ENCODE data around the gene SIK3.
A peak's percentile ranks its signal among the peaks of the same experiment; 100 is the strongest.

SIK3 gene

DNA sequence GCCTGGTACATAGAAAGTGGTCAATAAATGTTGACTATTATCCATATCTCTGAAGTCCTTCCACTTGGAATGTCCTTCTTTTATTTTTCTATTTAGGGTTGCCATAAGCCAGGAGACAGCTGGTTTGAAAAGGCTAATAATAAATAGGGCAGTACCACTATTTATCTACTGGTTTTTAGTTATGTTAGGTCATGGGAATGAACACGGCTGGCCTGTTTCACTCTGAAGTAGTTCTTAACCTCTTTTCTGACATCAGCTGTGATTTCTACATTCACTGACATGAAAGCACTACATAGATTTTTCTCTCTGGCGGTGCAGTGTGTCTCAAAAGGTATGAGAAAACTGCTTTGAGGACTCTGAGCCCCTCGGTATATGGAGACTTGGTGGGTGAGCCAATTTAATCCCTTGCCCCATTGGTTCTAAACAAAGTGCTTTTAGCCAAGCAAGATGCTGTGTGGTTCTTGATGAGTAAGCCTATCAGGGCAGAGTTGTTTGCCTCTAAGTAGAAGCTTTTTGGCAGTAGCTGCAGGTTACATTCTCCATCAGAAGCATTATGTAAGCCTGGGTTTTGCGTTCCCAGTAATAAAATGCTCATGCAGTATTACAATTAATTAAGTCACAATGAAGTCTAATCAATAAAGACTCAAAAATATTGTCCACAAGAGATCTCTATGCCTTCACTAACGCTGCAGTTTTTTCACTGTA lies 212.1 kb downstream of the SIK3 start:
- DNase-seq: no peak

DNA sequence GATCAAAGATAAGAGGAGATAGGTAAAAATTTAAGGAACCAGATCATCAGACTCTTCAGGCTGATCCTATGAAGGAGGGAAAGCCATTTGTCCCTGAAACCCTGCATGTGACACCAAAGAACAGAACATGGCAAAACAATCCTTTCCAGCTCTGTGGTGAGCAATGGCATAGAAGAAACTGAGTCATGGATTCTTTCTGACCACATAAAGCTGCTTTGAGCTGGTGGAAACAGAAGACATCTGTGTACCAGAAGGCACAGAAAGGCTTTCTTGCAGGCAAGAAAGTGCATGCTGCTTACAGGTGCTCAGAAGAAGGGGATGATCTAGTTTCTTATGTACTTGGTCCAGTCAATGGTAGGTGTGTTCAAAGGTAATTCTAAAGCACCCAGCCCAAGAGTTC lies 215.8 kb downstream of the SIK3 start:
- peak; percentile 79 for DNase-seq

DNA sequence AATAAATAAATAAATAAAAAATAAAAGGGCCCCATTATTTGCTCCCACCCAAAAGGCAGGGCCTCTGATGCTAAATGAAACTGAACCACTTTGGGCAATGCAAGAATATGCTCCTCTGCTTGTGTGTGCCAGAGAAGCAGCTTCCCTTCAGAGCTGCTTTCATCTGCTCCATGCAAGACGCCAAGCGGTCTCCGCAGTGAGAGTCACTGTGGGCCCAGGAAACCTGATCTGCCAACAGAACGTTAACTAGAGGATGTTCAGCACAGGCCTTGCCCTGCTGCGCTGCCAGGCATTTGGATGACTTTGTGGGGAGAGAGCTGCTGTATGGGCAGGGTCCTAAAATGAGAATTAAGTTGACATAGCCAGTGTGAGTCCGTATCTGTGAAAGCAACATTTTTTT lies 217.1 kb downstream of the SIK3 start:
- DNase-seq: peak; percentile 31

DNA sequence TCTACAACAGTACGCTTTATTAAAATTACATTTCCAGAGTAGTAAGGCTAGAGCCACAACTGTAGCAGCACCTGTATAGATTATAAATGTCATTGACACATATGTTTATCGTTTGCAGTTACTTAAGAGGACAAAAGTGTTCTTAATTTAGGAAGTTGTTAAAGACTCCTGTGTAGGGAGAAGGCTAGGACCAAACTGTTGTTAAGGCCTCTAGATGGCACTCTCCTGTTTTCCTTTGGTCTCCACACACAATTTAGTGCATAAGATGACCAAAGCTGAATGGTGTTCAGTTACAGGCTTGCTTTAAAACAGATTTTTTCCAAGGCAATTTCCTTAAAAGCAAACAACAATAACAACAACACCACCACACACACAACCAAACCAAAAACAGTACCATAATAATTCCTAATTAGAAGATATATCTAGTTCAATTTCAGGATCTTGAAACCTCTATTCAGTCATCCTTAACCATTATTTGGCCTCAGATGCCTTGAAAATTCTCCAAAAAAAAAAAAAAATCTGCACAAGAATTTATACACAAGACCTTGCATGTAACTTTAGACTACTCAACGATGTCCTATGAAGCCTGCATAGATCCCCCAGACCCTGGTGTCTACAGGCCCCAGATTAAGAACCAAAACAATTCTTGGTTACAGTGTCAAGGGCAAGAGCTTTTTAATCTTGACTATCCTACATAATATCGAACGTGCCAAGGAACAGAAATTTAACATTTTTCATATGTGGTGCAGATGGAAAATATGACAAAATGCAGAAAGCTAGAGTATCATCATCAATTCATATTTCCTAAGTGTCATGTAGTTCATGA lies 218.2 kb downstream of the SIK3 start:
- DNase-seq: peak; percentile 73

DNA sequence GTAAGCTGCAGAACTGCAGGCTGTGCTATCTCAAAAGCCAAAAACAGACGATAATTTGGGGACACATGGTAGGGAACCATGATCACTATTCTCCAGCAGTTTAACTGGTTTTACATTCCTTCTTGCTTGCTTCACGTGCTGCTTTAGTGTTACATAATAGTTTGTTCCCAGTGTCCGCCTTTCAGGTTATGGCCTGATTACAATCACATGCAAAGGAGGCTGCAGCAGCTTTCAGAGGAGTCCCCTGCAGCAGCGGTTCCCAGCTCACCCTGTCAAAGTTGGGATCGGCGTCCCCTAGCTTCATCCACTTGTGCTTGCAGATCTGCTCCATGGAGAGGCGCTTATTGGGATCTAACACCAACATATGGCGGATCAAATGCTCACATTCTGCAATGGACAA lies 221.6 kb downstream of the SIK3 start:
- DNase-seq: no peak

DNA sequence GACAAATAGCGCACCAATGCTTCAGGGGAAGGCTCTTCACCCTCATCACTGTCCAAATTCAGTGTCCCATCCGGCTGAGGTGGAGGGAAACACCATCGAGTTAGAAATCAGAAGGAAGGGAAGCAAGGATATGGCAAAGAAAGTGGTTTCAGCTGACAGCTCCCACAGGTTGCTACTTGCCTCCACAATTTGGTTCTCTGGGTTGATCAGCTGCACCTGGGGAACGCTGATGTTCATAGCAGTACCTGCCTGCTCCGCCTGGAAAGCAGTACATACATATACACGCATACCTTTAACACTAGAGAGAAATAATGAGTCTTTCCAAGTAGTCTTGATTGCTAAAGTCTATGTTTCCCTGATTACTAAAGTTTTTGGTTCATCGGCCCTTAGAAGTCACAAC lies 223.0 kb downstream of the SIK3 start:
- DNase-seq: no peak

DNA sequence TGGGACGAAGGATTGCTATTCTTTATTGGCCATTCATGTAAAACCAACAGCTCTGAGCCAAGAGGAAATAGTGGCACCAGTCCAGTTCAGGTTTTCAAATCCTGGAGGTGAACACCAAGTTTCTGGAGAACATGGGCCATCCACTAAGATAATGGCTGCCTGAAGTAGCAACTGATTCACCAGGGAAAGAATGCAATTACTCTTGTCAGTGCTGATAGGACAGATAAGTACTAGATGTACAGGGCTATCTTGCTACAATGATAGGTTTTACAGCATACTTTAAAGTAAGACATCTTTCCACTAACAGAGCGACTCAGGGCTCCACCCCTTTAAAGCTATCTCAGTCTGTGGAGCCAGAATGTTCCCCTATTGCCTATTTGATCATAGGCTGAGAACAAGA lies 224.0 kb downstream of the SIK3 start:
- DNase-seq: peak; percentile 66

DNA sequence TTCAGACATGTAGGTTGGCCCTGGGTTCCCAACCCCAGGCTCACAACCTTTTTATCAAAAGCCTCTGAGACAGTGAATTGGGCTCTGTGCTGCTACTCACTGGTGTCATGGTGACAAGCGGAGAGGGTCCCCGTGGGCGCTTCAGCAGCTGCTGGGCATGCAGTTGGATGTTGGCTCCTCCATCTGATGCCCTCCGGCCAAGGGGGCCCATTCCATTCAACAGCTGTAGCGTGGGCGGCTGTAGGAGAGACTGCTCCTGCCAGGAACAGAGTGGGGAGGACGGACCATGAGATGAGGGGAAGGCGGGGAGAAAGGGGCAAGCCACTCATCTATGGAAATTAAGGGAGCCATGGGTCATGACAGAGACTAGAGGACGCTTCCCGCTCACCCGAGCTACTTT lies 224.8 kb downstream of the SIK3 start:
- DNase-seq: no peak

DNA sequence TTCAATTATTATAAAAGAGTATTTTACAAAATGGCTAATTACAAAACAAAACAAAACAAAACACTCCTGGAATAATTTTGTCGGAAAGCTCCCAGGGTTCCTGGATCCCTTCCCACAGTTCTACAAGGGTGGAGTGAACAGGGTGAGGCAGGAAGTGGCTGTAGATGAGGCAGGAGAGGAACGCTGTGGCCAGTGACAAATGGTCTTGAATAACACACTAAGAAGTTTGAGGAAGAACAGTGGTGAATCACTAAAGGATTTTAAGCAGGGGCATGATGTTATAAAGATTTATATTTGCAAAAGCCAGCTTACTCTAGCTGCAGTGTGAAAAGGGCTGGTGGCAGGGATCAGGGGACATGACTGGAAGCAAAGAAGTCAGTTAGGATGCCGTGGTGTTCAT lies 227.0 kb downstream of the SIK3 start:
- DNase-seq: peak; percentile 91

DNA sequence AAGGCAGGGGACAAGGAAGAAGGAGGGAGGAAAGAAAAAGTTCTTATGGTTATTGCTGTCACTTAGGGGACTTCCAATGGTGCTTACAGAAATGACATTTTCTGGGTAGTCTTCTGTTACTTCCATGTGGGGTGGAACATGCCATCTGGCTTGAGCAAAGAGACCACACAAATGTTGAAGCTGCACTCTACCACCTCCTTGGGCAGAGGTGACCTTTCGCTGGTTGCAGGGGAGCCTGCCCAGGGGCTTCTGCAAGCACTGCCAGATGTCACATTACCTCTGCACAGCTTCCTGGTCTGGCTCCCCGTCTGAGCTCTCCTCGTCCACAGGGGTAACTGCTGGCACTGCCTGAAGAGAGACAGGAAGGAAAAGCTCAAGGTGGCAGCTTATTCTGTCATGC lies 228.2 kb downstream of the SIK3 start:
- DNase-seq: no peak

DNA sequence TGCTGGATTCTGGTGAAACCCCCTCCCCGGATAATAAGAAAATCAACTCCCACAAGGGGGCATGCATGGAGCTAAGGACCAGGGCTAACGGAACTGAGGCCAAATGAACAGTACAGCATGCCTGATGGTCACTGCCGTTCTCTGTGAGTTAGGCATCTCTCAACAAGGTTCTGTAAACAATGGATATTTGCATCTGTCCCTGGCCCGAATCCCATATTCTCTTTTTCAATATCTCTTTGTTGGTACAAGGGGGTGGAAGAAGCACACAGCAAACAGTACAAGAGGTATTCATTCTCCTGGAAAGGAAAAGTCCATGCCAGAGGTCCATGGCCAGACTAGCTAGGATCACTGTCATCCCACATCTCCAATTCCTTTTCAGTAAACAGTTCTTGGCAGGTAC lies 228.6 kb downstream of the SIK3 start:
- DNase-seq: no peak

DNA sequence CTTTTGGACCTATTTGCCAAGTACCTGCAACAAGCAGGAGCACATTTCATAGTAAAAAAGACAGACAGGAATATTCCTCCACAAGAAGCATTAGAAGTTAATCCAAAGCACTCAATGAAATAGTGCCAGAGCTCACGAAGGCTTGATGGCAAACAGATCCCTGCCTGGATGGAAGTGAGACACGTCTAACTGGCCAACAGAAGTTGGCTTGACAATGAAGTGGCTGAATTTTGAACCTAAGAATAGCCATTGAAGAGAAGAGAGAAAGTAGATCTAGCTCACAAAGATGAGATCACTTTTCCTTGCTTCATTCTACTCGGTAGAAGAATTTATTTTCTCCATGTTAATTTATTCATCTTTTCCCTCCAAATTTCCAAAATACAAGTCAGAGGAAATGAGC lies 230.2 kb downstream of the SIK3 start:
- DNase-seq: no peak

DNA sequence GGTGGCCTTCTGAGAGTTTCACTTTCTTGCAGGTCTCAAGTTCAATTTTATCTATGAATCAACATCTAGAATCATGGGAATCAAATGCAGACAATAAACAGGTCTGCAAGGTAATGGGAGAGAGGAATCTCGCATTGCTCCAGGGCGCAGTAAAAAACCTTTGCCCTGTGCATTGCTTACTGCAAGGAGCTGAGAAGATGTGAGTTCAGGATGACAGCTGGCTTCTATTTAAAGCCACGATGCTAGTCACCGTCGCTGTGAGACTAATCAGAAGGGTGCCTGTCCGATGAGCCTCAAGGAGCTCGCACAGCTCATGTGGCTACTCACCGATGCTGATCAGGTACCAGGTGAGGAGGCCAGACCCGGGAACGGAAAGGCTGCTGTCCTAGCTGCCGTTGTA lies 230.6 kb downstream of the SIK3 start:
- no peak for DNase-seq

DNA sequence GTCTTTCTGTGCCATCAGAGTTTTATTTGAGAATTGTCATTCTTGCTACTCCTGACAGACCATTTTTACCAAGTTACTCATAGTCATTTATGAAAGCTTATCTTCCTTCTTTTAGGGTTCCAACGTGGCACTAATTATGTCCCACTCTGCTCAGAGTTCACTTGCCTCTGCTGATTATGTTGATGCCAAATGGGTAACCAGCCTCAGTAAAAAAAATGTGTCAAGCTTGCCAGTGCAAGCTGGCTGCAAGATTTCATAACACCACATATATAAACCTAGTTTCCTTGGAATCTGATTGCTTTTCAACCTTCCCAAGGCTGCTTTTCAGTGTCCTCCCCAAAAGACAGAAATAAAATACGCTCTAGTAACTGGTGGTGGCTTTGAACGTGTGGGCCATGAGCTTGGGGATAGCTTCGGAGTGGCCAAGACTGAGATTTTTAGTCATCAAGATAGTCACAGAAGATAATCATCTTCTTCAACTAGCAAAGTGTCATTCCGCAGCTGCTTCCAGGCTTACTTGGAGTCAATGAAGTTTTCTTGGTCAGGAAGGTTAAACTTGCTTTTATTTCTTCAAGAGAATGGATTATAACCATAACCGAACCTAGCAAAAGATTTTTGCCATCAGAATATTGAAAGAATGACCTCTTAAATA lies 231.3 kb downstream of the SIK3 start:
- DNase-seq: no peak

DNA sequence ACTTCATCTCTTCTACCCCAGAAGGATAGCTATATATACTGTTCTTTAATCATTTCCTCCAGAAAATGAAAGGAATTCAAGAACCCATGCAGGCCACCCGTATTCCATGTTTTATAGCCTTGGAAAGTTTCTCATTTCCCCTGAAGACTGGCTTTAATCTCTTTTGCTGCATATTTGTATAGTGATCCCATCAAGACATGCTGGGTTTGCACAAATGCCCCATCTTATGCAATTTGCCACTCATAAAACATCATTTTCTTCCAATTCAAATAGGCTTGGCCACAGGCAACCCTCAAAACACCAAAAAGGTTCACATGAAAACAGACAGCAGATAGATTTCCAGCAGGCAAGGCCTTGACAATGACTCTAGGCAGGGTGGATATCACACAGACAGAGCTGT lies 232.5 kb downstream of the SIK3 start:
- DNase-seq: peak; percentile 94

DNA sequence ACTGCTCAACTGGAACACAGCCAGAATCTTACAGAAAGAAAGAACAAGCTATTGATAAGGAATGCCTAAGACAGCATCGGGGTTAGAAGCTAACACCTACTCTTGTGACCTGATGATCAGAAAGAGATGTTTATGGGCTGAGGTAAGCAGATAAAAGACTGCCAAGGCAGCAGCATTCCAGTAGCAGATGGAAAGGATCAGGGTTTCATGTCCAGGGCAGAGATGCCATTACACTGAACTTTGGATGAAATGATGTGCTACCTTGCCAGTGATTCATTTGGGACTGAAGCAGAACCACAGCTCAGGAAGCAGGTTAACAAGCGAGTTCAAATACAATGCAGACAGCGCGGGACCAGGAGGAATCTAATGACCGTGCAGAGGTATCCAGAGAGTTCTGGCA lies 233.7 kb downstream of the SIK3 start:
- DNase-seq: peak; percentile 23

DNA sequence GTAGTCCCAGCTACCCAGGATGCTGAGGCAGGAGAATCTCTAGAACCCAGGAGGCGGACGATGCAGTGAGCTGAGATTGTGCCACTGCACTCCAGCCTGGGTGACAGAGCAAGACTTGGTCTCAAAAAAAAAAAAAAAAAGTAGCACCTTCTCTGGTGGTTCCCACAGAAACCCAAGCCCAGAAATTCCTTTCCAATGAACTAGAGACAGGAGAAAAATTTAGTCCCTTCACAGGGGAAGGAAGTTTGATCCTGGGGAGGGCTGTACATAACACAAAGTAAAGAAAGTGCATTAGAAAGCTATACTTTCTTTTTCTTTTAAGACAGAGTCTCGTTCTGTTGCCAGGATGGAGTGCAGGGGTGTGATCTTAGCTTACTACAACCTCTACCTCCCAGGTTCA lies 235.3 kb downstream of the SIK3 start:
- DNase-seq: peak; percentile 44

DNA sequence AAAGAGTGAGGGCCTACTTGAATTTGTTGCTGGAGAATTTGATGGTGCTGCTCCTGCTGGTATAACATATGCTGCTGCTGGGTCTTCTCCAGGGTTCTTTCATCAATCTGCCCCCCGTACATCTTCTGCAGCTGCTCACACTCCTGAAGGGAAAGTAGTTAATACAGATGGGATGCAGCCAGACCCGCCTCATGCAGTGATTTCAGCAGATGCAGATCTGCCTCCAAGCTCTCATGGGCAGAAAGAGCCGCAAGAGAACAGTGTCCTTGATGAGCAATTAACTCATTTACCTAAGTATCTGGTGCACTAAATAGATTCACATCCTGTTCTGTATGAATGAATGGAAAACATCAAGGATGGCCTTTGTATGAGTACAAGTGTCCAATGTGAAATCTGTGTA lies 236.0 kb downstream of the SIK3 start:
- DNase-seq: no peak

DNA sequence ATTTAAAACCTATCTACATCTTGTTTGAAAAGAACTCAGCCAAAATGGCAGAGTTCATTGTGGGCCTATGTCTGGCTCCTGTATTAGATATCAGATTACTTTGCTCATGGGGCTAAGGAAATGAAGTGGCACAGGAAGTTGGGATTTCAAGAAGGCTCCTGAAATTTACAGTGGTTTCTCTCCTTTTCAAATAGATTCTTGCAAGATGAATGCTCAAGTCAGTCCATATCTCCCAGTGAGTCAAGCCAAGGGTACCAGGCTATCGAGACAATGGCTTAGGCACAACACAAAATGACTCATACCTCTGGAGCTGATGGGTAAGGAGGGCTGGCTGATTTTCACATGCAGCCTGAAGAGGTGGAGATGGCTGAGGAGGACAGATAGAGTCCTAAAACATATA lies 236.7 kb downstream of the SIK3 start:
- peak; percentile 77 for DNase-seq

DNA sequence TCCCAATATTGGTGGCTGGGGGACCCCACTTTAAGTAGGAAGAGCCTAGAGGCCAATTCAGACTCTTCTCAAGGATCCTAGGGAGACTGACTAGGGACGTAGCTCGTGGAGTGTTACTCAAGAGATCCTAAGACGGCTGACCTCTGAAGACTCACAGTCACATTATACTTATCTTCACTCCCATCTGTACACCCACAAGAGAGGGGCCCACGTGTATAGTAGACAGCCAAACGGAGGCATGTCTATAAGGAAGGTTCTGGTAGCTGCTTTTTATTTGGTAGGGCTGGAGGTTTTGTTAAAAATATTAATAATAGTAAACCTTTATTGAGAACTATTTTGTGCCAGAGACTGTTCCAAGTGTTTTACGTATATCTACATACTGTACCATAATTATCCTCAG lies 237.9 kb downstream of the SIK3 start:
- DNase-seq: no peak

DNA sequence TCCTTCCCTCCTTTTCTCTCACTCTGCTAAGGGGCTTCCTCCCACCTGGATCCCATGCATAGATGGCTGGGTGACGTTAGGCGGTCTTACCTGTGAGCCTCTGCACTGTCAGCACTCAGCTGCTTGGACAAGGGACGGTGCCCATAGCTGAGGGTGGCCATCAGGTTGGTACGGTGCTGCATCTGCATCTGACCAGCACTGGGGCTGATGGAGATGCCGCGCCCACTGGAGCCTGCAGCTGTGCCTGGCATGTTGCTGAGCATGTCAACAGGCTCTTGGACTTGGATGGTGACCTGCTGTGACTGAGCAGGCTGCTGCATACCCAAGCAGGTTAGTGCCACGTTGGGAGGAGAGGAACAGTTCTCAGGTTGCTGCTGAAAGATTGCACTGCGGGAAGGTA lies 239.1 kb downstream of the SIK3 start:
- no peak for DNase-seq

DNA sequence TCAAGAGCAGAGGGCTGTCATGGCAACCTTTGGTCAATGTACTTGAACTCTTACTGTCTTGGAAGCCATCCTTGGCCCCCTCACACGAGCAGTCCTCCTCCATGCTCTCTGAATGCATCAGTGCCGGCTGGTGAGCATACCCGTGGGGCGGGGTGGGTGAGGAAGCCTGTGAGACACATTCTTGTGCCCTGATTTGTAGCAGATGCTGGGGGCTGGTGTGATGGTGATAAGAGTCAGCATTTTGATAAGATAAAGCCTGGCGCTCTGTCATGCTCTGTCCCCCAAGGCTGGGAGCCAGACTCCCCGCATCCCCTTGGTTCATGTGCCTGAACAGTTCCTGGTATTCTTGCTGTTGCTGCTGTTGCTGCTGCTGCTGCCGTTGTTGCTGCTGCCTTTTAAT lies 240.3 kb downstream of the SIK3 start:
- DNase-seq: no peak

DNA sequence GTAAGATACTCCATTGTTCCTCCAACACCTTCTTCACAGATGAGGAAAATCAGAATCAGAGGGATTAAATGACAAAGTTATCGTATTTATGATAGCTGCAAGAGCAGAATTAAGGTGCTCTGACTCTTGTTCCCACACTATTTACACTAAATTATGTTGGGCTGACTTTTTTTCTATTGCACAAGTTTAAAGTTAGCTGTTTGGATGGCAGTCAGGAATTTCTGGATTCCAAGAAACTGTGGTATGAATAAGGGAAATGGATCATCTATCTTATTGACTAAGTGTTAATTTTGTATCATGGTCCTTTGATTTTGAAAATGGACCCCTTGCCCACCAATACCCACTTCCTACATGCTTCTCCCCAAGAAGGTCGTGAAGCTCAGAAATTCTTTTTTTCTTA lies 240.9 kb downstream of the SIK3 start:
- peak; percentile 32 for DNase-seq

DNA sequence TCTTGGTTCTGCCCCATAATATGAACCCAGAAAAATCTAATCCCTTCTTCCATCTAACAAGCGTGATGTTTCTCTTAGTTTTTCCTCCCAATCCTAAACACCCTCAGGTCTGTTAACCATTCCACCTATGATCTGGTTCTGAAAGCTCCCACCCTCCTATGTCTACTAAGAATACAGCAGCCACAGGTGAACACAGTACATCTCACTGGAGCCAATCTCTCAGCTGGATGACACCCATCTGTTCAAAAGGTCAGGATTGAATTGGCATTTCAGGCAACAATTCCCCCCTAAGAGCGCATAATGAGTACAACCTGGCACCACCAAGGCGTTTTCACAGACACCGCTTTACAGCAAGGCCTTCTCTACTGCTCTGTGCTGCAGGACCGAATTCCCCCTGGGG lies 241.8 kb downstream of the SIK3 start:
- no peak for DNase-seq

Data from fibroblast of skin of right quadriceps (primary cell).